ENCODE data around the gene FLT3.

FLT3 gene

GRCh38 chr13:27981006-27981708 lies 119.2 kb downstream of the FLT3 start:
- Mint-ChIP-seq H3K27ac (no peak overlapping the region), H3K9me3 (no peaks in the 10 kb centered on the region), H3K27me3 (ENCODE audit: low read depth) (peaks cover 73% of the 10 kb centered on the region), H3K4me1 (ENCODE audit: low read depth) (peaks cover 5% of the 10 kb centered on the region), H3K4me3 (no peak overlapping the region), H3K36me3 (ENCODE audit: low read depth) (no peaks in the 10 kb centered on the region)

GRCh38 chr13:27980280-27980998 lies 119.9 kb downstream of the FLT3 start:
- H3K4me1 Mint-ChIP-seq (ENCODE audit: low read depth): peaks cover 5% of the 10 kb centered on the region
- no peaks in the 10 kb centered on the region for H3K36me3 Mint-ChIP-seq (ENCODE audit: low read depth)
- no peaks in the 10 kb centered on the region for H3K9me3 Mint-ChIP-seq
- H3K27me3 Mint-ChIP-seq (ENCODE audit: low read depth): peaks cover 80% of the 10 kb centered on the region
- no peak overlapping the region for H3K4me3 Mint-ChIP-seq
- no peak overlapping the region for H3K27ac Mint-ChIP-seq

GRCh38 chr13:27979765-27980279 lies 120.6 kb downstream of the FLT3 start:
- Mint-ChIP-seq H3K36me3 (ENCODE audit: low read depth) (no peaks in the 10 kb centered on the region), H3K9me3 (no peaks in the 10 kb centered on the region), H3K27me3 (ENCODE audit: low read depth) (peaks cover 86% of the 10 kb centered on the region), H3K4me1 (ENCODE audit: low read depth) (peaks cover 5% of the 10 kb centered on the region), H3K4me3 (no peak overlapping the region), H3K27ac (no peak overlapping the region)

- H3K27me3 Mint-ChIP-seq (ENCODE audit: low read depth): peaks cover 90% of the 10 kb centered on the region
- no peak overlapping the region for H3K4me3 Mint-ChIP-seq
- no peaks in the 10 kb centered on the region for H3K36me3 Mint-ChIP-seq (ENCODE audit: low read depth)
- H3K9me3 Mint-ChIP-seq: no peaks in the 10 kb centered on the region
- H3K27ac Mint-ChIP-seq: no peak overlapping the region
- H3K4me1 Mint-ChIP-seq (ENCODE audit: low read depth): peaks cover 3% of the 10 kb centered on the region
Measured at GRCh38 chr13:27979001-27979643, 121.3 kb downstream of the FLT3 start.

GRCh38 chr13:27978301-27978968 lies 121.9 kb downstream of the FLT3 start:
- no peak overlapping the region for H3K4me3 Mint-ChIP-seq
- no peaks in the 10 kb centered on the region for H3K9me3 Mint-ChIP-seq
- H3K27ac Mint-ChIP-seq: no peak overlapping the region
- H3K27me3 Mint-ChIP-seq (ENCODE audit: low read depth): peaks cover 92% of the 10 kb centered on the region
- no peaks in the 10 kb centered on the region for H3K36me3 Mint-ChIP-seq (ENCODE audit: low read depth)
- H3K4me1 Mint-ChIP-seq (ENCODE audit: low read depth): peaks cover 3% of the 10 kb centered on the region

- H3K4me3 Mint-ChIP-seq: no peak overlapping the region
- peaks cover 3% of the 10 kb centered on the region for H3K4me1 Mint-ChIP-seq (ENCODE audit: low read depth)
Measured at GRCh38 chr13:27977476-27978300, 122.7 kb downstream of the FLT3 start.

GRCh38 chr13:27976362-27977091 lies 123.8 kb downstream of the FLT3 start:
- peaks cover 88% of the 10 kb centered on the region for H3K27me3 Mint-ChIP-seq (ENCODE audit: low read depth)
- no peaks in the 10 kb centered on the region for H3K9me3 Mint-ChIP-seq
- no peaks in the 10 kb centered on the region for H3K36me3 Mint-ChIP-seq (ENCODE audit: low read depth)
- H3K4me3 Mint-ChIP-seq: no peak overlapping the region
- no peak overlapping the region for H3K27ac Mint-ChIP-seq
- peaks cover 3% of the 10 kb centered on the region for H3K4me1 Mint-ChIP-seq (ENCODE audit: low read depth)

More at GRCh38 chr13:27977476-27978300, 122.7 kb downstream of the FLT3 start:
- no peaks in the 10 kb centered on the region for H3K36me3 Mint-ChIP-seq (ENCODE audit: low read depth)
- H3K27me3 Mint-ChIP-seq (ENCODE audit: low read depth): peaks cover 91% of the 10 kb centered on the region
- no peaks in the 10 kb centered on the region for H3K9me3 Mint-ChIP-seq
- H3K27ac Mint-ChIP-seq: peak overlapping the region; percentile 82

- Mint-ChIP-seq H3K27ac (no peak overlapping the region), H3K4me1 (ENCODE audit: low read depth) (peaks cover 3% of the 10 kb centered on the region), H3K4me3 (no peak overlapping the region), H3K27me3 (ENCODE audit: low read depth) (peaks cover 88% of the 10 kb centered on the region), H3K9me3 (no peaks in the 10 kb centered on the region), H3K36me3 (ENCODE audit: low read depth) (no peaks in the 10 kb centered on the region)
Measured at GRCh38 chr13:27975564-27976361, 124.6 kb downstream of the FLT3 start.

GRCh38 chr13:27973961-27974662 lies 126.3 kb downstream of the FLT3 start:
- Mint-ChIP-seq H3K27ac (no peak overlapping the region), H3K9me3 (no peaks in the 10 kb centered on the region), H3K4me1 (ENCODE audit: low read depth) (peaks cover 4% of the 10 kb centered on the region), H3K27me3 (ENCODE audit: low read depth) (peaks cover 89% of the 10 kb centered on the region), H3K36me3 (ENCODE audit: low read depth) (no peaks in the 10 kb centered on the region), H3K4me3 (no peak overlapping the region)

- Mint-ChIP-seq H3K27me3 (ENCODE audit: low read depth) (peaks cover 84% of the 10 kb centered on the region), H3K9me3 (no peaks in the 10 kb centered on the region), H3K4me3 (no peak overlapping the region), H3K36me3 (ENCODE audit: low read depth) (no peaks in the 10 kb centered on the region), H3K27ac (no peak overlapping the region), H3K4me1 (ENCODE audit: low read depth) (peaks cover 3% of the 10 kb centered on the region)
Measured at GRCh38 chr13:27973291-27973690, 127.1 kb downstream of the FLT3 start.

- H3K27ac Mint-ChIP-seq: no peak overlapping the region
- peaks cover 88% of the 10 kb centered on the region for H3K27me3 Mint-ChIP-seq (ENCODE audit: low read depth)
- no peak overlapping the region for H3K4me3 Mint-ChIP-seq
- H3K4me1 Mint-ChIP-seq (ENCODE audit: low read depth): peaks cover 5% of the 10 kb centered on the region
- H3K36me3 Mint-ChIP-seq (ENCODE audit: low read depth): no peaks in the 10 kb centered on the region
- no peaks in the 10 kb centered on the region for H3K9me3 Mint-ChIP-seq
Measured at GRCh38 chr13:27972478-27972820, 127.9 kb downstream of the FLT3 start.

GRCh38 chr13:27971776-27972477 lies 128.4 kb downstream of the FLT3 start:
- Mint-ChIP-seq H3K4me1 (ENCODE audit: low read depth) (peaks cover 5% of the 10 kb centered on the region), H3K27me3 (ENCODE audit: low read depth) (peaks cover 88% of the 10 kb centered on the region), H3K36me3 (ENCODE audit: low read depth) (no peaks in the 10 kb centered on the region), H3K9me3 (no peaks in the 10 kb centered on the region), H3K4me3 (no peak overlapping the region), H3K27ac (no peak overlapping the region)
